CD8-positive, alpha-beta memory T cell (primary cell): Measurements from ENCODE around the gene UBXN1. TPM values are rescaled to one million over a fixed set of nuclear protein-coding genes. Genes with fewer than 3 reads are reported as not detected.
A peak's percentile ranks its signal among the peaks of the same experiment; 100 is the strongest.

Experiments
- CTCF ChIA-PET: fragments of 350-600 bp; sonication (Branson Sonifier 250); formaldehyde crosslinking; loops from one replicate; lab custom pipeline; 2021; ENCODE audit warnings: antibody characterized with exemption; lab: Charles Lee
- POLR2A ChIA-PET: fragments of 350-600 bp; sonication (Branson Sonifier 250); formaldehyde crosslinking; loops from one replicate; lab custom pipeline; 2021; ENCODE audit warnings: antibody characterized with exemption; lab: Charles Lee
- DNase-seq, 5 donors: peaks; one replicate each; pipeline versions ENCODE4 v3.0.0 to v3.0.0-alpha.2; 2020 to 2022; ENCODE audit warnings: mixed read lengths in 1 of 5
- H3K27ac ChIP-seq: one replicate; pipeline ENCODE4 v1.7.0; 2013; ENCODE audit warnings: low read depth, mild to moderate bottlenecking, low read length, moderate library complexity
- H3K27me3 ChIP-seq: 2 replicates; pipeline ENCODE4 v1.7.0; 2013; ENCODE audit warnings: low read length, mild to moderate bottlenecking; ENCODE audit not compliant: insufficient read depth, poor library complexity, severe bottlenecking
- H3K36me3 ChIP-seq: 2 replicates; pipeline ENCODE4 v1.7.0; 2013; ENCODE audit warnings: mild to moderate bottlenecking, low read length, moderate library complexity; ENCODE audit not compliant: insufficient read depth
- H3K4me1 ChIP-seq: 2 replicates; pipeline ENCODE4 v1.7.0; 2013; ENCODE audit warnings: mild to moderate bottlenecking, low read length, moderate library complexity; ENCODE audit not compliant: insufficient read depth
- H3K4me3 ChIP-seq: 2 replicates; pipeline ENCODE4 v1.7.0; 2013; ENCODE audit warnings: mild to moderate bottlenecking, low read length
- H3K9me3 ChIP-seq: 2 replicates; pipeline ENCODE4 v1.7.0; 2013; ENCODE audit warnings: mild to moderate bottlenecking, low read length
- H3K27ac Mint-ChIP-seq, 8 donors: one replicate each; pipeline ENCODE4 v1.8.0; 2020 to 2021; ENCODE audit warnings: mixed read lengths in 8 of 8, mild to moderate bottlenecking in 6 of 8, inconsistent platforms in 3 of 8, moderate library complexity in 3 of 8
- H3K27me3 Mint-ChIP-seq, 2 donors: one replicate each; pipeline ENCODE4 v1.8.0; 2020 to 2021; ENCODE audit warnings: mixed read lengths in 2 of 2, mild to moderate bottlenecking in 1 of 2, moderate library complexity in 1 of 2
- H3K36me3 Mint-ChIP-seq, 3 donors: one replicate each; pipeline ENCODE4 v1.8.0; 2020 to 2021; ENCODE audit warnings: mixed read lengths in 3 of 3, inconsistent platforms in 1 of 3, mild to moderate bottlenecking in 1 of 3
- H3K4me1 Mint-ChIP-seq, 3 donors: one replicate each; pipeline ENCODE4 v1.8.0; 2020 to 2021; ENCODE audit warnings: mixed read lengths in 3 of 3, inconsistent platforms in 1 of 3, mild to moderate bottlenecking in 1 of 3
- H3K4me3 Mint-ChIP-seq, 7 donors: one replicate each; pipeline ENCODE4 v1.8.0; 2020 to 2021; ENCODE audit warnings: mixed read lengths in 7 of 7, mild to moderate bottlenecking in 6 of 7, moderate library complexity in 4 of 7, inconsistent platforms in 2 of 7
- H3K9me3 Mint-ChIP-seq, 5 donors: one replicate each; pipeline ENCODE4 v1.8.0; 2020 to 2022; ENCODE audit warnings: mixed read lengths in 5 of 5, mild to moderate bottlenecking in 3 of 5, moderate library complexity in 2 of 5, inconsistent platforms in 1 of 5
- polyA plus RNA-seq: library from polyadenylated mRNA; unstranded; fragments of 300-500 nt; fragmentation: Illumina TruSeq; gene quantifications from one replicate; pipeline ENCODE4 v1.2.3, GENCODE V29; 2021
- total RNA-seq, 2 experiments: library from RNA; stranded (reverse); gene quantifications; one replicate each; pipeline ENCODE4 v1.2.3, GENCODE V29; 2021

The UBXN1 gene
- total RNA-seq, result 100 to 1,000 TPM; 142 to 143 TPM
- 164 TPM for polyA plus RNA-seq

- POLR2A ChIA-PET, result interaction anchor here (0.6 to 1.2 kb wide), 5 partner anchors 14 to 117 kb away, joined by 3 to 5 read pairs (median 3); partner anchors contain the start of genes C11orf98, CSKMT and INTS5
Measured at GRCh38 chr11:62678770-62679696, at the start of gene UBXN1. TSS of gene UBXN1 (minus strand) at chr11:62679073. CDS start at chr11:62678923, 150 bp downstream.

GRCh38 chr11:62728171-62728988, 49.5 kb upstream of the UBXN1 start, which contains the start of gene TTC9C:
TSS of gene TTC9C (plus strand) at chr11:62728486. CDS start at chr11:62728849, 363 bp downstream.
- Mint-ChIP-seq H3K36me3 (peaks cover 5 to 61% (median 18%) of the 10 kb centered on the region in 3 donors), H3K27me3 (peaks cover 0 to 3% of the 10 kb centered on the region in 2 donors)
- POLR2A ChIA-PET, result interaction anchor here (0.5 to 4.0 kb wide), 24 partner anchors 12 to 1570 kb away, joined by 3 to 70 read pairs (median 8); partner anchors contain the start of genes BSCL2, C11orf98, CSKMT and GANAB

More at GRCh38 chr11:62678770-62679696, at the start of gene UBXN1:
- Mint-ChIP-seq H3K4me3 (peak within 1 kb of the TSS; percentile 80 to 96 (median 90)), H3K27me3 (no peaks in the 10 kb centered on the region), H3K36me3 (peaks cover 0 to 39% (median 2%) of the 10 kb centered on the region in 3 donors), H3K4me1 (peaks cover 26 to 38% (median 37%) of the 10 kb centered on the region in 3 donors), H3K9me3 (no peaks in the 10 kb centered on the region), H3K27ac (peak within 1 kb of the TSS; percentile 89 to 99 (median 95))
- H3K4me3 ChIP-seq, result peak within 1 kb of the TSS; percentile 97
- CTCF ChIA-PET, result interaction anchor here (0.8 to 3.2 kb wide), 9 partner anchors 8 to 186 kb away, joined by 3 to 22 read pairs (median 3); partner anchors contain the start of genes C11orf98, CSKMT and HNRNPUL2
- H3K27me3 ChIP-seq, result no peaks in the 10 kb centered on the region
- H3K9me3 ChIP-seq, result no peaks in the 10 kb centered on the region
- peaks cover 19% of the 10 kb centered on the region for H3K4me1 ChIP-seq
- H3K27ac ChIP-seq, result peak within 1 kb of the TSS; percentile 86
- peaks cover 9% of the 10 kb centered on the region for H3K36me3 ChIP-seq
- peak; percentile 75 to 87 (median 81) for DNase-seq

GRCh38 chr11:62727872-62728170, 48.9 kb upstream of the UBXN1 start:
- Histone ChIP-seq H3K36me3 (peaks cover 17% of the 10 kb centered on the region), H3K4me3 (peak overlapping the region; percentile 99), H3K27ac (peak overlapping the region; percentile 90), H3K4me1 (peaks cover 43% of the 10 kb centered on the region), H3K9me3 (no peaks in the 10 kb centered on the region), H3K27me3 (no peaks in the 10 kb centered on the region)
- peak overlapping the region; percentile 93 to 99 (median 98) for H3K27ac Mint-ChIP-seq
- peaks cover 5 to 61% (median 15%) of the 10 kb centered on the region in 3 donors for H3K36me3 Mint-ChIP-seq
- peak overlapping the region; percentile 92 to 99 (median 98) for H3K4me3 Mint-ChIP-seq
- H3K27me3 Mint-ChIP-seq, result peaks cover 0 to 3% of the 10 kb centered on the region in 2 donors
- no peaks in the 10 kb centered on the region for H3K9me3 Mint-ChIP-seq
- ChIA-PET CTCF (interaction anchor here (0.8 to 3.6 kb wide), 14 partner anchors 11 to 303 kb away, joined by 3 to 13 read pairs (median 6); partner anchors contain the start of genes EEF1G, LBHD1, POLR2G and SLC3A2), POLR2A (interaction anchor here (0.5 to 4.0 kb wide), 32 partner anchors 11 to 1590 kb away, joined by 3 to 70 read pairs (median 7); partner anchors contain the start of genes B3GAT3, BSCL2, C11orf98 and CSKMT)
- peaks cover 50 to 58% (median 57%) of the 10 kb centered on the region in 3 donors for H3K4me1 Mint-ChIP-seq
- peak; percentile 68 to 95 (median 92) for DNase-seq

More at GRCh38 chr11:62728171-62728988, 49.5 kb upstream of the UBXN1 start, which contains the start of gene TTC9C:
- peaks cover 42% of the 10 kb centered on the region for H3K4me1 ChIP-seq
- Mint-ChIP-seq H3K27ac (peak within 1 kb of the TSS; percentile 93 to 99 (median 98)), H3K9me3 (no peaks in the 10 kb centered on the region), H3K4me3 (peak within 1 kb of the TSS; percentile 92 to 99 (median 98)), H3K4me1 (peaks cover 54 to 60% (median 58%) of the 10 kb centered on the region in 3 donors)
- peak; percentile 80 to 89 (median 81) for DNase-seq
- H3K27ac ChIP-seq, result peak within 1 kb of the TSS; percentile 90
- H3K9me3 ChIP-seq, result no peaks in the 10 kb centered on the region
- H3K36me3 ChIP-seq, result peaks cover 17% of the 10 kb centered on the region
- H3K27me3 ChIP-seq, result no peaks in the 10 kb centered on the region
- CTCF ChIA-PET, result interaction anchor here (1.0 to 3.6 kb wide), 9 partner anchors 12 to 134 kb away, joined by 3 to 13 read pairs (median 7); partner anchors contain the start of genes LBHD1, POLR2G, UQCC3 and ZBTB3
- peak within 1 kb of the TSS; percentile 99 for H3K4me3 ChIP-seq

- Histone ChIP-seq H3K4me1 (peaks cover 43% of the 10 kb centered on the region), H3K36me3 (peaks cover 21% of the 10 kb centered on the region), H3K27me3 (no peaks in the 10 kb centered on the region), H3K4me3 (peak within 1 kb of the TSS; percentile 99), H3K27ac (peak within 1 kb of the TSS; percentile 90), H3K9me3 (no peaks in the 10 kb centered on the region)
- H3K4me3 Mint-ChIP-seq, result peak within 1 kb of the TSS; percentile 92 to 99 (median 98)
- H3K27me3 Mint-ChIP-seq, result peaks cover 0 to 3% of the 10 kb centered on the region in 2 donors
- H3K9me3 Mint-ChIP-seq, result no peaks in the 10 kb centered on the region
- H3K36me3 Mint-ChIP-seq, result peaks cover 9 to 65% (median 19%) of the 10 kb centered on the region in 3 donors
- POLR2A ChIA-PET, result interaction anchor here (0.5 to 4.0 kb wide), 37 partner anchors 10 to 1590 kb away, joined by 3 to 70 read pairs (median 6); partner anchors contain the start of genes B3GAT3, BSCL2, C11orf98 and CSKMT
- H3K27ac Mint-ChIP-seq, result peak within 1 kb of the TSS; percentile 95 to 99 (median 98)
- peak; percentile 98 to 99 (median 99) for DNase-seq
- peaks cover 54 to 62% (median 61%) of the 10 kb centered on the region in 3 donors for H3K4me1 Mint-ChIP-seq
- CTCF ChIA-PET, result interaction anchor here (0.8 to 3.6 kb wide), 15 partner anchors 11 to 303 kb away, joined by 3 to 13 read pairs (median 6); partner anchors contain the start of genes EEF1G, LBHD1, POLR2G and SLC3A2
Measured at GRCh38 chr11:62727165-62727871, 48.4 kb upstream of the UBXN1 start, which contains the start of gene HNRNPUL2. TSS of gene HNRNPUL2 (minus strand) at chr11:62727457. CDS start at chr11:62727156, 301 bp downstream.

GRCh38 chr11:62726915-62727164, 48.0 kb upstream of the UBXN1 start:
- POLR2A ChIA-PET, result interaction anchor here (0.6 to 4.0 kb wide), 34 partner anchors 10 to 1591 kb away, joined by 3 to 70 read pairs (median 6); partner anchors contain the start of genes B3GAT3, BSCL2, C11orf98 and CSKMT
- peaks cover 58 to 67% (median 66%) of the 10 kb centered on the region in 3 donors for H3K4me1 Mint-ChIP-seq

GRCh38 chr11:62726156-62726914, 47.5 kb upstream of the UBXN1 start:
- peak in 1 of 5 donors; percentile 15 for DNase-seq
- Mint-ChIP-seq H3K4me3 (peak overlapping the region; percentile 92 to 99 (median 98)), H3K27ac (peak overlapping the region; percentile 90 to 99 (median 94)), H3K27me3 (peaks cover 0 to 3% of the 10 kb centered on the region in 2 donors), H3K4me1 (peaks cover 56 to 69% (median 68%) of the 10 kb centered on the region in 3 donors), H3K36me3 (peaks cover 9 to 72% (median 26%) of the 10 kb centered on the region in 3 donors), H3K9me3 (no peaks in the 10 kb centered on the region)
- Histone ChIP-seq H3K27me3 (no peaks in the 10 kb centered on the region), H3K4me3 (peak overlapping the region; percentile 63), H3K36me3 (peaks cover 30% of the 10 kb centered on the region), H3K27ac (peak overlapping the region; percentile 90), H3K4me1 (peaks cover 42% of the 10 kb centered on the region), H3K9me3 (no peaks in the 10 kb centered on the region)
- ChIA-PET POLR2A (interaction anchor here (0.7 to 4.0 kb wide), 22 partner anchors 8 to 182 kb away, joined by 3 to 70 read pairs (median 6); partner anchors contain the start of genes BSCL2, C11orf98, CSKMT and GNG3), CTCF (interaction anchor here (0.7 to 2.4 kb wide), 10 partner anchors 10 to 184 kb away, joined by 3 to 13 read pairs (median 6); partner anchors contain the start of genes SLC3A2, TMEM179B and ZBTB3)

More at GRCh38 chr11:62726915-62727164, 48.0 kb upstream of the UBXN1 start:
- Histone ChIP-seq H3K9me3 (no peaks in the 10 kb centered on the region), H3K4me3 (peak overlapping the region; percentile 99), H3K36me3 (peaks cover 25% of the 10 kb centered on the region), H3K4me1 (peaks cover 43% of the 10 kb centered on the region), H3K27ac (peak overlapping the region; percentile 90), H3K27me3 (no peaks in the 10 kb centered on the region)
- CTCF ChIA-PET, result interaction anchor here (1.0 to 3.6 kb wide), 12 partner anchors 10 to 302 kb away, joined by 3 to 13 read pairs (median 7); partner anchors contain the start of genes EEF1G, LBHD1, POLR2G and SLC3A2
- H3K27ac Mint-ChIP-seq, result peak overlapping the region; percentile 88 to 99 (median 94)
- H3K36me3 Mint-ChIP-seq, result peaks cover 9 to 69% (median 24%) of the 10 kb centered on the region in 3 donors
- H3K27me3 Mint-ChIP-seq, result peaks cover 0 to 3% of the 10 kb centered on the region in 2 donors
- H3K9me3 Mint-ChIP-seq, result no peaks in the 10 kb centered on the region
- peak overlapping the region; percentile 92 to 99 (median 98) for H3K4me3 Mint-ChIP-seq
- no peak for DNase-seq
